Keratinocyte (primary cell): ENCODE data around the gene CHMP2A. TPM values are rescaled to one million over a fixed set of nuclear protein-coding genes. Genes with fewer than 3 reads are reported as not detected.

Experiments
- DNase-seq: peaks from one replicate; pipeline ENCODE4 v3.0.0-alpha.2; 2011; ENCODE audit warnings: low read depth, missing footprints, low spot score
- FAIRE-seq: peaks from 2 replicates; lab custom pipeline; 2011; peaks lifted over from hg19 to GRCh38; lab: Jason Lieb, UNC
- H2AFZ ChIP-seq: 2 replicates; pipeline ENCODE4 v1.6.0; 2012; ENCODE audit warnings: low read length, control low read depth, inconsistent platforms; ENCODE audit not compliant: control insufficient read depth
- H3K27ac ChIP-seq: 2 replicates; pipeline ENCODE4 v1.5.1; 2011; ENCODE audit warnings: low read length; ENCODE audit not compliant: control insufficient read depth, insufficient read depth
- H3K27me3 ChIP-seq: 3 replicates; pipeline ENCODE4 v1.6.0; 2011; ENCODE audit warnings: low read length; ENCODE audit not compliant: control insufficient read depth, insufficient read depth; ENCODE audit errors: extremely low read depth
- H3K36me3 ChIP-seq, 2 experiments: 2 replicates in 1 of 2; 3 replicates in 1 of 2; pipeline ENCODE4 v1.5.1; 2011; ENCODE audit warnings: low read length in 2 of 2, mild to moderate bottlenecking in 1 of 2; ENCODE audit not compliant: control insufficient read depth in 2 of 2, insufficient read depth in 2 of 2; ENCODE audit errors: extremely low read depth in 1 of 2
- H3K4me1 ChIP-seq: 3 replicates; pipeline ENCODE4 v1.5.1; 2011; ENCODE audit warnings: low read length; ENCODE audit not compliant: control insufficient read depth, insufficient read depth; ENCODE audit errors: extremely low read depth
- H3K4me2 ChIP-seq: 3 replicates; pipeline ENCODE4 v1.6.0; 2011; ENCODE audit warnings: low read depth, low read length; ENCODE audit not compliant: control insufficient read depth, insufficient read depth; ENCODE audit errors: extremely low read depth
- H3K4me3 ChIP-seq, 3 experiments: fragments of 200-600 bp in 1 of 3; sonication (generic) in 1 of 3; 2 replicates in 2 of 3; 3 replicates in 1 of 3; pipeline ENCODE4 v1.5.1; 2011 to 2016; ENCODE audit warnings: low read length in 3 of 3, mild to moderate bottlenecking in 3 of 3, control low read depth in 2 of 3, inconsistent platforms in 1 of 3, low read depth in 1 of 3, mixed read lengths in 1 of 3, mixed run types in 1 of 3, moderate library complexity in 1 of 3; ENCODE audit not compliant: control insufficient read depth in 2 of 3, insufficient read depth in 2 of 3; ENCODE audit errors: extremely low read depth in 1 of 3
- H3K79me2 ChIP-seq: 2 replicates; pipeline ENCODE4 v1.6.0; 2012; ENCODE audit warnings: low read length; ENCODE audit not compliant: control insufficient read depth, insufficient read depth
- H3K9ac ChIP-seq: 3 replicates; pipeline ENCODE4 v1.6.0; 2011; ENCODE audit warnings: low read length; ENCODE audit not compliant: control insufficient read depth, insufficient read depth; ENCODE audit errors: extremely low read depth
- H3K9me1 ChIP-seq: 3 replicates; pipeline ENCODE4 v1.6.0; 2011; ENCODE audit warnings: low read length; ENCODE audit not compliant: control insufficient read depth, insufficient read depth; ENCODE audit errors: extremely low read depth
- H3K9me3 ChIP-seq: 2 replicates; pipeline ENCODE4 v1.5.1; 2012; ENCODE audit warnings: low read depth, low read length; ENCODE audit not compliant: control insufficient read depth
- H4K20me1 ChIP-seq: 3 replicates; pipeline ENCODE4 v1.6.0; 2011; ENCODE audit warnings: low read length; ENCODE audit not compliant: control insufficient read depth, insufficient read depth; ENCODE audit errors: extremely low read depth
- CTCF ChIP-seq, 3 experiments: IDR thresholded peaks in 1 of 3; conservative IDR thresholded peaks in 1 of 3; optimal IDR thresholded peaks in 1 of 3; 2 replicates in 2 of 3; 3 replicates in 1 of 3; pipeline versions ENCODE3 to v1.5.1; 2011; ENCODE audit warnings: low read length in 3 of 3, mild to moderate bottlenecking in 3 of 3, moderate library complexity in 2 of 3, control low read depth in 1 of 3, inconsistent platforms in 1 of 3; ENCODE audit not compliant: insufficient read depth in 2 of 3; ENCODE audit errors: extremely low read depth in 1 of 3
- EZH2 ChIP-seq: IDR thresholded peaks from one replicate; pipeline ENCODE4 v1.6.1; 2012; ENCODE audit warnings: inconsistent platforms, mild to moderate bottlenecking, low read length, moderate library complexity
- dilution Hi-C: fragments of 300-500 bp; cut with MboI; formaldehyde crosslinking; loops from one replicate; pipeline ENCODE4 v1.7.0; 2020; ENCODE audit warnings: low sequenced_read_pairs; ENCODE audit not compliant: extremely low pct_ligation_motif_present
- polyA plus RNA-seq, 5 experiments: library from polyadenylated mRNA; depleted of rRNA in 3 of 5; stranded (reverse) in 3 of 5; stranded (forward) in 1 of 5; unstranded in 1 of 5; fragments of >200 nt; gene quantifications; 1 replicate in 1 of 5; 2 replicates in 3 of 5; 3 replicates in 1 of 5; pipeline versions ENCODE4 v1.2.1 to v1.2.3, GENCODE V29; 2011 to 2012; ENCODE audit warnings: missing spikeins in 2 of 5, low read depth in 1 of 5, low replicate concordance in 1 of 5

Gene CHMP2A
- polyA plus RNA-seq, 1 donor (not counting 4 experiments of a cell fraction or from before 2014, with no cell fraction given) = 115 TPM

- H3K36me3 ChIP-seq = peaks cover 57 to 60% of the 10 kb centered on the region in 2 experiments
- no peak overlapping the region for H3K4me2 ChIP-seq
- H3K27me3 ChIP-seq = no peaks in the 10 kb centered on the region
- no peak overlapping the region for H3K27ac ChIP-seq
- H3K4me1 ChIP-seq = peaks cover 22% of the 10 kb centered on the region
- no peak for DNase-seq
- no peak overlapping the region for H2AFZ ChIP-seq
- TF ChIP-seq EZH2 (no peak), CTCF (optimal IDR thresholded peaks at IDR 0.05 in 1 of 3, IDR thresholded peaks at IDR 0.05 in 1 of 3, conservative IDR thresholded peaks at IDR 0.05 in 1 of 3; ENCODE audit: extremely low read depth in 1 of 3, insufficient read depth in 2 of 3, low read length in 3 of 3) (no peak)
- dilution Hi-C loops = no loop called here
- peaks cover 8% of the 10 kb centered on the region for H3K9me1 ChIP-seq
- H3K9ac ChIP-seq = no peak overlapping the region
- no peaks in the 10 kb centered on the region for H3K9me3 ChIP-seq
- H3K4me3 ChIP-seq = no peak overlapping the region
- no peak for FAIRE-seq
- H3K79me2 ChIP-seq = peaks cover 69% of the 10 kb centered on the region
- H4K20me1 ChIP-seq = peaks cover 38% of the 10 kb centered on the region
These were observed 3.8 kb downstream of the CHMP2A start for GRCh38 chr19:58551123-58551497.

- Histone ChIP-seq H3K4me2 (no peak overlapping the region), H3K9ac (no peak overlapping the region), H2AFZ (no peak overlapping the region), H3K36me3 (peaks cover 56 to 63% of the 10 kb centered on the region in 2 experiments), H3K27ac (no peak overlapping the region), H3K4me3 (no peak overlapping the region), H3K4me1 (peaks cover 26% of the 10 kb centered on the region), H3K79me2 (peaks cover 70% of the 10 kb centered on the region), H3K9me3 (no peaks in the 10 kb centered on the region), H3K27me3 (no peaks in the 10 kb centered on the region), H4K20me1 (peaks cover 44% of the 10 kb centered on the region), H3K9me1 (peaks cover 9% of the 10 kb centered on the region)
- DNase-seq (no peak), FAIRE-seq (no peak)
- TF ChIP-seq EZH2 (no peak), CTCF (optimal IDR thresholded peaks at IDR 0.05 in 1 of 3, IDR thresholded peaks at IDR 0.05 in 1 of 3, conservative IDR thresholded peaks at IDR 0.05 in 1 of 3; ENCODE audit: extremely low read depth in 1 of 3, insufficient read depth in 2 of 3, low read length in 3 of 3) (no peak)
- dilution Hi-C loops = no loop called here
These were observed 4.4 kb downstream of the CHMP2A start for GRCh38 chr19:58550362-58551122.
